Measurements from ENCODE around the gene STAP2. TPM values are rescaled to one million over a fixed set of nuclear protein-coding genes. Genes with fewer than 3 reads are reported as not detected.

The STAP2 gene
- total and polyA plus RNA-seq, 4 donors = 24.4 to 32.6 (median 27.3) TPM

- Histone ChIP-seq H3K9ac (ENCODE audit: insufficient read depth in 1 of 2, low read length in 2 of 2) (no peak overlapping the region), H3K9me3 (ENCODE audit: control insufficient read depth in 4 of 4, insufficient read depth in 3 of 4, low read length in 3 of 4) (peaks cover 0 to 1% (median 0%) of the 10 kb centered on the region in 4 donors), H3K4me1 (ENCODE audit: control insufficient read depth in 5 of 5, insufficient read depth in 5 of 5, low read length in 5 of 5) (peaks cover 0 to 7% (median 3%) of the 10 kb centered on the region in 5 donors), H3K27ac (ENCODE audit: low read depth in 1 of 2, low read length in 1 of 2) (no peak overlapping the region), H3K27me3 (ENCODE audit: control insufficient read depth in 3 of 3, insufficient read depth in 3 of 3, low read length in 2 of 3) (peaks cover 15 to 24% (median 22%) of the 10 kb centered on the region in 3 donors), H3K36me3 (ENCODE audit: control insufficient read depth in 4 of 4, insufficient read depth in 4 of 4, low read length in 4 of 4) (no peaks in the 10 kb centered on the region), H3K4me3 (no peak overlapping the region)
- no peak for DNase-seq
- no peak for ATAC-seq (ENCODE audit: insufficient read depth, low FRiP score)
- TF ChIP-seq, protein P1, sequence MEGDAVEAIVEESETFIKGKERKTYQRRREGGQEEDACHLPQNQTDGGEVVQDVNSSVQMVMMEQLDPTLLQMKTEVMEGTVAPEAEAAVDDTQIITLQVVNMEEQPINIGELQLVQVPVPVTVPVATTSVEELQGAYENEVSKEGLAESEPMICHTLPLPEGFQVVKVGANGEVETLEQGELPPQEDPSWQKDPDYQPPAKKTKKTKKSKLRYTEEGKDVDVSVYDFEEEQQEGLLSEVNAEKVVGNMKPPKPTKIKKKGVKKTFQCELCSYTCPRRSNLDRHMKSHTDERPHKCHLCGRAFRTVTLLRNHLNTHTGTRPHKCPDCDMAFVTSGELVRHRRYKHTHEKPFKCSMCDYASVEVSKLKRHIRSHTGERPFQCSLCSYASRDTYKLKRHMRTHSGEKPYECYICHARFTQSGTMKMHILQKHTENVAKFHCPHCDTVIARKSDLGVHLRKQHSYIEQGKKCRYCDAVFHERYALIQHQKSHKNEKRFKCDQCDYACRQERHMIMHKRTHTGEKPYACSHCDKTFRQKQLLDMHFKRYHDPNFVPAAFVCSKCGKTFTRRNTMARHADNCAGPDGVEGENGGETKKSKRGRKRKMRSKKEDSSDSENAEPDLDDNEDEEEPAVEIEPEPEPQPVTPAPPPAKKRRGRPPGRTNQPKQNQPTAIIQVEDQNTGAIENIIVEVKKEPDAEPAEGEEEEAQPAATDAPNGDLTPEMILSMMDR (IDR thresholded peaks at IDR 0.05; ENCODE audit: control extremely low read depth, extremely low read depth) = no peak
- 0 to 2% methylated on average over 16 to 30 of the region's 30 CpGs for WGBS, 2 donors
Measured at GRCh38 chr19:4279267-4279529, 59.4 kb downstream of the STAP2 start.

DNA sequence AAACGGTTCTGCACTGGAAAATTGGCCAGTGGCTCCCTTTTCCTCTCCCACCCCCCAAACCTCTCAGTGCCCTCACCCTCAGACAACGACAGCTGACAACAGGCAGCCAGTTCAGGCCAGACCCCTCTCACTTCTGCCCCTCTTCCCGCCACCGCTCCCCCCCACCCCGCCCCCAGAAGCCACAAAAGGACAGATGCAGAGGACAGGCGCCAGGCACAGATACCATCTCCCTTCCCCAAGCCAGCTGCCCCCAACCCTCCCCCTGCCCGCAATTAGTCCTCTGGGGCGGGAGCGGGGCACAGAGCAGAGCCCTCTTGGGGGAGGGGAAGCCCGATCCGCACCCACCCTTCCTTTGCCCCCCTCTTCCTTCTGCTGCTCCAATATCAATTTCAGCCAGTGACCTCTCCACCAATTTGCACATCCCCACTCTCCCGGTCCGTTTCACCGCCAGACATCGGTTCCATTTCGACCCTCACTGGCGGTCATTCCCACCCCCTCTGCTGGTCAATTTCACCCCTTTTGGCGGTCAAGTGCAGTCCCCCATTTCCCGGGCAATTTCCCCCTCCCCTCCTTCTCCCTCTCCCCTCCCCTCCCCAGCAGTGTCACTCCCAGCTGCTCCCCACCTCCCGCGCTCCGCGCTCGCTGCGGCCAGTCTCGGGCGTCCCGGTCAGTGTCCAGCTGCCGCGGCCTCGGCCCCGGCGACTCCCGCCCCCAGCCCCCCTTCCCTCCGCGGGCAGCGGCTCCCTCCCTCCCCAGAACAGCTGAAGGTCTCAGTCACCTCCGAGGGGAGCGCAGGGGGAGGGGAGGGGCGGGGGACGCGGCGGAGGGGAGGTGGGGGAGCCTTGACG, 60.0 kb downstream of the STAP2 start, which contains the start of gene SHD:
TSS of gene SHD (plus strand) at position 848 of the 848 bp plus-strand sequence. CDS start 798 bp downstream, outside the sequence.
- Histone ChIP-seq H3K27ac (ENCODE audit: low read depth in 1 of 2, low read length in 1 of 2) (no peak within 1 kb of the TSS), H3K27me3 (ENCODE audit: control insufficient read depth in 3 of 3, insufficient read depth in 3 of 3, low read length in 2 of 3) (peaks cover 15 to 24% (median 22%) of the 10 kb centered on the region in 3 donors), H3K9me3 (ENCODE audit: control insufficient read depth in 4 of 4, insufficient read depth in 3 of 4, low read length in 3 of 4) (peaks cover 0 to 1% (median 0%) of the 10 kb centered on the region in 4 donors), H3K4me3 (no peak within 1 kb of the TSS), H3K4me1 (ENCODE audit: control insufficient read depth in 5 of 5, insufficient read depth in 5 of 5, low read length in 5 of 5) (peaks cover 0 to 7% (median 3%) of the 10 kb centered on the region in 5 donors), H3K36me3 (ENCODE audit: control insufficient read depth in 4 of 4, insufficient read depth in 4 of 4, low read length in 4 of 4) (no peaks in the 10 kb centered on the region), H3K9ac (ENCODE audit: insufficient read depth in 1 of 2, low read length in 2 of 2) (no peak within 1 kb of the TSS)
- TF ChIP-seq, protein P1 (IDR thresholded peaks at IDR 0.05; ENCODE audit: control extremely low read depth, extremely low read depth) = no peak
- whole genome bisulfite sequencing, 2 donors = 0 to 4% methylated on average over 30 to 44 of the region's 44 CpGs
- peak; percentile 21 to 46 (median 41) for DNase-seq
- ATAC-seq (ENCODE audit: insufficient read depth, low FRiP score) = no peak

DNA sequence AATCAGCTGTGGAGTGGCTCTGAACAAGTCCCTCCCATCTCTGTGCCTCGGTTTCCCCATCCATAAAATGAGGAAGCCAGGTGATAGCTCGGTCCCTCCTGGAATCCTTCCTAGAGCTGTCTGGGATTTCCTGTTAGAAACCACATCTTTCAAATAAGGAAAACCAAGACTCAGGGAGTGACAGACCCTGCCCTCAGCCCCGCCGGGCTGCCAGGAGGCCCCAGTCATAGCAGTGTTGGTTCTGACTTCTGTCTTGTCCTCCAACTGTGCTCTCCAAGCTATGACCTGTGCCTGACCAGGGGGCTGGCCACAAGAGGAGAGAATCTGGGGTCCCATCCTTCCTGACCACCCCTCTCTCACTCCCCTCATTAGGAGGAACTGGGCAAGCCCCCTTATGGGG, 60.6 kb downstream of the STAP2 start:
- TF ChIP-seq, protein P1 (IDR thresholded peaks at IDR 0.05; ENCODE audit: control extremely low read depth, extremely low read depth) = no peak
- H3K36me3 ChIP-seq (ENCODE audit: control insufficient read depth in 4 of 4, insufficient read depth in 4 of 4, low read length in 4 of 4) = no peaks in the 10 kb centered on the region
- no peak for ATAC-seq (ENCODE audit: insufficient read depth, low FRiP score)
- no peak overlapping the region for H3K27ac ChIP-seq (ENCODE audit: low read depth in 1 of 2, low read length in 1 of 2)
- H3K4me1 ChIP-seq (ENCODE audit: control insufficient read depth in 5 of 5, insufficient read depth in 5 of 5, low read length in 5 of 5) = peaks cover 0 to 7% (median 3%) of the 10 kb centered on the region in 5 donors
- H3K9ac ChIP-seq (ENCODE audit: insufficient read depth in 1 of 2, low read length in 2 of 2) = no peak overlapping the region
- peaks cover 15 to 24% (median 20%) of the 10 kb centered on the region in 3 donors for H3K27me3 ChIP-seq (ENCODE audit: control insufficient read depth in 3 of 3, insufficient read depth in 3 of 3, low read length in 2 of 3)
- H3K4me3 ChIP-seq = no peak overlapping the region
- H3K9me3 ChIP-seq (ENCODE audit: control insufficient read depth in 4 of 4, insufficient read depth in 3 of 4, low read length in 3 of 4) = peaks cover 0 to 1% (median 0%) of the 10 kb centered on the region in 4 donors
- DNase-seq = no peak
- 17 to 23% methylated on average over 4 of the region's 4 CpGs for whole genome bisulfite sequencing, 2 donors

Measured in lung (tissue), 12 donors.